Heart left ventricle (tissue), 13 donors: ENCODE data around the gene ARHGEF11.

Experiments used
- CTCF ChIP-seq, 12 donors: fragments of 200-600 bp; sonication (generic) in 4 of 12; IDR thresholded peaks; one replicate each; pipeline versions ENCODE4 v1.5.0 to v1.8.0; 2018 to 2022; ENCODE audit warnings: antibody characterized with exemption in 12 of 12, mild to moderate bottlenecking in 5 of 12
- POLR2A ChIP-seq, 2 donors: fragments of 450-650 bp; IDR thresholded peaks; one replicate each; pipeline ENCODE4 v1.6.1; 2017; ENCODE audit warnings: antibody characterized with exemption in 2 of 2, mild to moderate bottlenecking in 2 of 2, moderate library complexity in 2 of 2
- donor health status: ischemic (EF 13 %, LVEDD 7.1; RV severe dilation, severe dysfunction).
- donor health status: DM: no; HTN: yes; CAD: no.
- donor health status: DM: no; HTN: no; CAD: no.
- donor health status: ischemic (EF 25% LVEDD 6.9; RV normal size, moderate dysfunction).
- donor health status: ischemic (EF 25% LVEDD 5.7; RV mildly dilated, moderate dysfunction).
- donor health status: ischemic (EF 35%, LVEDD 5.7; RV mildly dilated, moderate dysfunction).
- donor health status: nonischemic (EF 11% LVEDD 7.7; RV severe dilation, severe dysfunction).
- donor health status: DM: yes; HTN: yes; CAD: no.
- donor health status: PGD.
- donor health status: ischemic (EF 29% LVEDD 5.4; RV normal size, mild dysfunction).
- donor health status: nonischemic (EF 23%, LVEDD 6.1; RV moderate dilation, normal function).

GRCh38 chr1:156998301-156998700 lies 47.2 kb downstream of the ARHGEF11 start:
- no peak for TF ChIP-seq POLR2A (IDR thresholded peaks at IDR 0.05)
- TF ChIP-seq CTCF (IDR thresholded peaks at IDR 0.05) = no peak
